ENCODE results near the gene MBP. TPM values are rescaled to one million over a fixed set of nuclear protein-coding genes. Genes with fewer than 3 reads are reported as not detected.

Gene MBP
- total and polyA plus RNA-seq, 2 of the 13 experiments (the other 11 are each of a cell fraction or from before 2014, with no cell fraction given): 5.0 to 8.5 TPM

GRCh38 chr18:76963936-76964335 is 168.6 kb downstream of the MBP start:
- CTCF ChIA-PET (ENCODE audit: low intra/inter-chr PET ratio, low total read pairs): no interaction called here

More at GRCh38 chr18:76963936-76964335, 168.6 kb downstream of the MBP start:
- FAIRE-seq (no peak), ATAC-seq (no peak), DNase-seq (ENCODE audit: low spot score) (no peak)
- Histone ChIP-seq H3K79me2 (ENCODE audit: insufficient read depth, low read length) (no peaks in the 10 kb centered on the region), H3K27ac (ENCODE audit: extremely low read length, insufficient read depth, low read length) (no peak overlapping the region), H3K9me3 (ENCODE audit: low read length) (no peaks in the 10 kb centered on the region), H3K9ac (ENCODE audit: insufficient read depth, low read depth, low read length) (no peak overlapping the region), H3K27me3 (ENCODE audit: control insufficient read depth in 1 of 2, insufficient read depth in 2 of 2, low read length in 2 of 2) (no peaks in the 10 kb centered on the region), H4K20me1 (ENCODE audit: insufficient read depth, low read length) (no peaks in the 10 kb centered on the region), H3K36me3 (replicated peaks in 1 of 2; ENCODE audit: control insufficient read depth in 1 of 2, insufficient read depth in 2 of 2, low read length in 2 of 2) (peaks cover 2 to 17% of the 10 kb centered on the region in 2 experiments), H3K4me3 (replicated peaks in 1 of 3; ENCODE audit: insufficient read depth in 1 of 3, low read depth in 2 of 3, low read length in 3 of 3) (no peak overlapping the region), H3K4me1 (ENCODE audit: insufficient read depth, low read length) (no peaks in the 10 kb centered on the region), H2AFZ (ENCODE audit: low read length) (no peak overlapping the region), H3K4me2 (ENCODE audit: low read depth, low read length) (no peak overlapping the region)
- in situ Hi-C loops (cut with HindIII; ENCODE audit: extremely low pct_ligation_motif_present, low pct_unique_long_range_greater_than_20kb) (no loop called here), intact Hi-C loops (cut with micrococcal nuclease; ENCODE audit: unreplicated experiment) (no loop called here)
- TF ChIP-seq TMF1 (CRISPR knock-in tag; IDR thresholded peaks at IDR 0.05; ENCODE audit: low read depth): no peak
- TF ChIP-seq, protein P1, sequence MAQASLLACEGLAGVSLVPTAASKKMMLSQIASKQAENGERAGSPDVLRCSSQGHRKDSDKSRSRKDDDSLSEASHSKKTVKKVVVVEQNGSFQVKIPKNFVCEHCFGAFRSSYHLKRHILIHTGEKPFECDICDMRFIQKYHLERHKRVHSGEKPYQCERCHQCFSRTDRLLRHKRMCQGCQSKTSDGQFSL (CRISPR knock-in tag; IDR thresholded peaks at IDR 0.05): no peak
- no peak for TF ChIP-seq EHMT2 (IDR thresholded peaks at IDR 0.05; ENCODE audit: borderline replicate concordance, low read depth, low read length)
- no peak for TF ChIP-seq ZBTB21 (CRISPR knock-in tag; IDR thresholded peaks at IDR 0.05)
- no peak for TF ChIP-seq ONECUT2 (CRISPR knock-in tag; IDR thresholded peaks at IDR 0.05)
- no peak for TF ChIP-seq ZBTB39 (CRISPR knock-in tag; IDR thresholded peaks at IDR 0.05)
- TF ChIP-seq, protein P2, sequence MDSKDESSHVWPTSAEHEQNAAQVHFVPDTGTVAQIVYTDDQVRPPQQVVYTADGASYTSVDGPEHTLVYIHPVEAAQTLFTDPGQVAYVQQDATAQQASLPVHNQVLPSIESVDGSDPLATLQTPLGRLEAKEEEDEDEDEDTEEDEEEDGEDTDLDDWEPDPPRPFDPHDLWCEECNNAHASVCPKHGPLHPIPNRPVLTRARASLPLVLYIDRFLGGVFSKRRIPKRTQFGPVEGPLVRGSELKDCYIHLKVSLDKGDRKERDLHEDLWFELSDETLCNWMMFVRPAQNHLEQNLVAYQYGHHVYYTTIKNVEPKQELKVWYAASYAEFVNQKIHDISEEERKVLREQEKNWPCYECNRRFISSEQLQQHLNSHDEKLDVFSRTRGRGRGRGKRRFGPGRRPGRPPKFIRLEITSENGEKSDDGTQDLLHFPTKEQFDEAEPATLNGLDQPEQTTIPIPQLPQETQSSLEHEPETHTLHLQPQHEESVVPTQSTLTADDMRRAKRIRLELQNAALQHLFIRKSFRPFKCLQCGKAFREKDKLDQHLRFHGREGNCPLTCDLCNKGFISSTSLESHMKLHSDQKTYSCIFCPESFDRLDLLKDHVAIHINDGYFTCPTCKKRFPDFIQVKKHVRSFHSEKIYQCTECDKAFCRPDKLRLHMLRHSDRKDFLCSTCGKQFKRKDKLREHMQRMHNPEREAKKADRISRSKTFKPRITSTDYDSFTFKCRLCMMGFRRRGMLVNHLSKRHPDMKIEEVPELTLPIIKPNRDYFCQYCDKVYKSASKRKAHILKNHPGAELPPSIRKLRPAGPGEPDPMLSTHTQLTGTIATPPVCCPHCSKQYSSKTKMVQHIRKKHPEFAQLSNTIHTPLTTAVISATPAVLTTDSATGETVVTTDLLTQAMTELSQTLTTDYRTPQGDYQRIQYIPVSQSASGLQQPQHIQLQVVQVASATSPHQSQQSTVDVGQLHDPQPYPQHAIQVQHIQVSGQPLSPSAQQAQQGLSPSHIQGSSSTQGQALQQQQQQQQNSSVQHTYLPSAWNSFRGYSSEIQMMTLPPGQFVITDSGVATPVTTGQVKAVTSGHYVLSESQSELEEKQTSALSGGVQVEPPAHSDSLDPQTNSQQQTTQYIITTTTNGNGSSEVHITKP (CRISPR knock-in tag; IDR thresholded peaks at IDR 0.05; ENCODE audit: low read depth): no peak
- 92% methylated on average over 2 of the region's 2 CpGs for WGBS (ENCODE audit: low lambda C conversion rate)
- BruUV-seq (replicated peaks): no TSS peak
- POLR2A ChIA-PET: no interaction called here

All from HepG2 (cell line).